Cardiac muscle cell (in vitro differentiated cells and primary cell): ENCODE measurements around the gene EHMT1. TPM values are rescaled to one million over a fixed set of nuclear protein-coding genes. Genes with fewer than 3 reads are reported as not detected.

ENCODE experiments used
- DNase-seq, 2 donors: peaks; one replicate each; pipeline versions ENCODE4 v3.0.0 to v3.0.0-alpha.2; 2010 to 2017; ENCODE audit warnings: low read depth in 1 of 2, low spot score in 1 of 2
- H3K27ac ChIP-seq: fragments of 200-600 bp; sonication (generic); 2 replicates; pipeline ENCODE4 v1.5.1; 2016
- H3K27me3 ChIP-seq: fragments of 200-600 bp; sonication (generic); 2 replicates; pipeline ENCODE4 v1.6.0; 2016; ENCODE audit warnings: control low read depth
- H3K36me3 ChIP-seq: fragments of 200-600 bp; sonication (generic); 2 replicates; pipeline ENCODE4 v1.5.1; 2016; ENCODE audit warnings: control low read depth
- H3K4me1 ChIP-seq: fragments of 200-600 bp; sonication (generic); 2 replicates; pipeline ENCODE4 v1.8.1; 2017; ENCODE audit warnings: low read depth, mild to moderate bottlenecking, mixed run types
- H3K4me3 ChIP-seq: fragments of 200-600 bp; sonication (generic); 2 replicates; pipeline ENCODE4 v1.5.1; 2016; ENCODE audit warnings: mild to moderate bottlenecking
- H3K9me3 ChIP-seq: fragments of 200-600 bp; sonication (generic); 2 replicates; pipeline ENCODE4 v1.5.1; 2017; ENCODE audit warnings: low read depth, mild to moderate bottlenecking, control low read depth
- polyA plus RNA-seq: library from polyadenylated mRNA; unstranded; fragments of >200 nt; fragmentation: Nextera tagmentation; extraction: Ambion mirVana; gene quantifications from 2 replicates; pipeline ENCODE4 v1.2.1, GENCODE V29; 2016
- total RNA-seq: library from RNA; depleted of rRNA; stranded (reverse); fragments of >200 nt; gene quantifications from 2 replicates; pipeline ENCODE4 v1.2.3, GENCODE V29; 2016
- TF ChIP-seq, protein P1 (sequence below): IDR thresholded peaks from 2 replicates; pipeline ENCODE4 v1.5.1; 2012; ENCODE audit warnings: low read depth, mild to moderate bottlenecking, low read length

Gene EHMT1
- total and polyA plus RNA-seq, 2 experiments from 2014 or later = 55.5 to 93.8 TPM

DNA sequence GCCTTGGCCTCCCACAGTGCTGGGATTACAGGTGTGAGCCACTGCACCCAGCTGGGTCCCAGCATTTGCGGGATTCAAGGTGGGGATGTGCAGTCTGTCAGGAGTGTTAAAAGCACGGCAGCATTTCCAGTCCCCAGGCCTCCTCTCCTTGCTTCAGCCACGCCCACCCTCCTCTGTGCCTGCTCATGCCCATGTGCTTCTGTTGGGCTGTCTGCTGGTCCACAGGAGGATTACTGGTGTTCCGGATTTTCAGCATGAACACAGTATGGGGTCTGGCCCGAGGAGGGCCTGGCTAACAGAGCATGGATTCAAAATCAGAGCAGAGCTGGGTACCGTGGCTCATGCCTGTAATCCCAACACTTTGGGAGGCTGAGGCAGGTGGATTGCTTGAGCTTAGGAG, 7.9 kb upstream of the EHMT1 start:
- no peak overlapping the region for H3K27ac ChIP-seq
- no peaks in the 10 kb centered on the region for H3K27me3 ChIP-seq
- H3K9me3 ChIP-seq = no peaks in the 10 kb centered on the region
- H3K4me3 ChIP-seq = no peak overlapping the region
- peaks cover 7% of the 10 kb centered on the region for H3K36me3 ChIP-seq
- H3K4me1 ChIP-seq = peaks cover 18% of the 10 kb centered on the region
- DNase-seq = no peak
- TF ChIP-seq, protein P1, sequence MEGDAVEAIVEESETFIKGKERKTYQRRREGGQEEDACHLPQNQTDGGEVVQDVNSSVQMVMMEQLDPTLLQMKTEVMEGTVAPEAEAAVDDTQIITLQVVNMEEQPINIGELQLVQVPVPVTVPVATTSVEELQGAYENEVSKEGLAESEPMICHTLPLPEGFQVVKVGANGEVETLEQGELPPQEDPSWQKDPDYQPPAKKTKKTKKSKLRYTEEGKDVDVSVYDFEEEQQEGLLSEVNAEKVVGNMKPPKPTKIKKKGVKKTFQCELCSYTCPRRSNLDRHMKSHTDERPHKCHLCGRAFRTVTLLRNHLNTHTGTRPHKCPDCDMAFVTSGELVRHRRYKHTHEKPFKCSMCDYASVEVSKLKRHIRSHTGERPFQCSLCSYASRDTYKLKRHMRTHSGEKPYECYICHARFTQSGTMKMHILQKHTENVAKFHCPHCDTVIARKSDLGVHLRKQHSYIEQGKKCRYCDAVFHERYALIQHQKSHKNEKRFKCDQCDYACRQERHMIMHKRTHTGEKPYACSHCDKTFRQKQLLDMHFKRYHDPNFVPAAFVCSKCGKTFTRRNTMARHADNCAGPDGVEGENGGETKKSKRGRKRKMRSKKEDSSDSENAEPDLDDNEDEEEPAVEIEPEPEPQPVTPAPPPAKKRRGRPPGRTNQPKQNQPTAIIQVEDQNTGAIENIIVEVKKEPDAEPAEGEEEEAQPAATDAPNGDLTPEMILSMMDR = no peak

DNA sequence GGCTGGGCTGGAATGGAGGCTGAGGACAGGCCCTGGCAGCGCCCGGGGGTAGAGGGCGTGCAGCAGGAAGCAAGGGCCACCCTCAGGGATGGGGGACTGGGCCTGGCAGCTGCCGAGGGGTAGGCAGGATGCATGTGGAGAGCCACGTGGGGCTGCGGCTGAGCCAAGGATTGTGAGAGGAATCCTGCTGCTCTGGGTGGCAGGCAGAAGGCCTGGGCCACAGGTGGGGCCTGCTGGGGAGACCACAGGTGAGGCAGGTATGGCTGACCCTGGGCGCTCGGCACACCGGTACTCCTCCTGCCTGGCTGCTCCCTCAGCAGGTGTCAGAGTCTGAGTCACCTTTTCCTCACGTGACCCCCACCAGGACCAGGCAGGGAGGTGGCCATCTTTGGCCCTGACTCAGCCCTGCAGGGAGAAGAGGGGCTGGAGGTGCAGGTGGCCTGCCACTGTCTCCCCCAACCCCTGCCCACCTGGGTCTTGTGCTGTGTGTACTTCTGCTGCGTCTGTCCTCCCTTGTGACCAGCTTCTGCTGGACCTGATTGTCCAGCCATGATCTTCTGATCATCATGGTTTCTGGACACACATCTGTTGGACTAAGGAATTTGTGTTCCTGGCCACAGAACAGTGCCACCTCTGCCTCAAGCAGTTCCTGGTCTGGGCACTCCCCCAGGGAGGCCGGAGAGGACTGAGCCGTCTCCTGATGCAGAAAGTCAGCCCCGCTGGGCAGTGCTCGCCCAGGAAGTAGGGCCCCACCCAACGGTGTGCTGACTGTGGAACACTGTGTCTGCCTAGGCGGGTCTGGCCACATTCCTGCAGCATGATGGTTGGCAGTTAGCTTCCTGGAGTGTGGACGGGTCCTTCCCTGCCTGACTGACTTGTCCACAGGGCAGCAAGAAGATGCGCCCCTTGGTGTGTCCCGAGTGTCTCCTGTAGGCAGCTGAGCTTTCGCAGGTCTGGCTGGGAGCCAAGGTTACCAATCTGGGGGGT, 6.9 kb upstream of the EHMT1 start:
- H3K27me3 ChIP-seq = no peaks in the 10 kb centered on the region
- H3K36me3 ChIP-seq = peaks cover 7% of the 10 kb centered on the region
- H3K4me1 ChIP-seq = peaks cover 13% of the 10 kb centered on the region
- H3K27ac ChIP-seq = peak overlapping the region; percentile 23
- no peaks in the 10 kb centered on the region for H3K9me3 ChIP-seq
- DNase-seq = peak in 1 of 2 donors; percentile 57
- no peak overlapping the region for H3K4me3 ChIP-seq
- TF ChIP-seq, protein P1 = no peak

DNA sequence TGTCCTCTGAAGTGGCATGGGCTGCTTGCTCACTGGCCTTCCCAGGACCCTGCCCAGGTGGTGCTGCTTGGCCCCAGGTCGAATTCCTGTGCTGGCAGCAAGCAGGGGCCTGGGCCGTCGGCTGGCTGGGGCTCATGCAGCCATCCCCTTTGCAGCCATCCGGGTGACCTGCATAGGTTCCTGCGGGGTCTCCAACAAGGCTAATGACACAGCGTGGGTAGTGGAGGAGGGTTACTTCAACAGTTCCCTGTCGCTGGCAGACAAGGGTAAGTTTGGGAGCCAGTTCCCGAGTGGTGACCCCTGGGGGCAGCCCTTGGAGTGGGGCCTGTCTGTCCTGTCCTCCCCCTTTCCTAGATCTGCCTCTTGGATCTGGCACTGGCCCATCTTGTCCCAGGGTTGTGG, 6.1 kb upstream of the EHMT1 start:
- Histone ChIP-seq H3K4me3 (no peak overlapping the region), H3K4me1 (peaks cover 8% of the 10 kb centered on the region), H3K9me3 (no peaks in the 10 kb centered on the region), H3K27ac (peak overlapping the region; percentile 23), H3K27me3 (no peaks in the 10 kb centered on the region), H3K36me3 (peaks cover 7% of the 10 kb centered on the region)
- no peak for DNase-seq
- TF ChIP-seq, protein P1 = no peak

DNA sequence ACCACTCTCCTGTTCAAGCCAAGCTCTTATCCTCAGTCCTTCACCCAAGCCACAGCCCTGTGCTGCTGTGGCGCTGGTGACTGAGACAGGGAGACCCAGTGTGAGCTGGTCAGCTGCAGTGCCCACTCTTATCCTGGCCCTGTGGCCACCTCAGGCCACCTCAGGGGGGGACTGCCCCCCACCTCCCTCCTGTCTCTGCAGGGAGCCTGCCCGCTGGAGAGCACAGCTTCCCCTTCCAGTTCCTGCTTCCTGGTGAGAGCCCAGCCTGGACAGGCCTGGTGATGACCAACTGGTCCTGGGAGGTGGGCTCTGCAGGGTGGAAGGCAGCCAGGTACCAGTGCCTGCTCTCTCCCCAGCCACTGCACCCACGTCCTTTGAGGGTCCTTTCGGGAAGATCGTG, 5.5 kb upstream of the EHMT1 start:
- TF ChIP-seq, protein P1 = no peak
- DNase-seq = no peak
- Histone ChIP-seq H3K27me3 (no peaks in the 10 kb centered on the region), H3K36me3 (peaks cover 7% of the 10 kb centered on the region), H3K4me1 (peaks cover 5% of the 10 kb centered on the region), H3K4me3 (no peak overlapping the region), H3K9me3 (no peaks in the 10 kb centered on the region), H3K27ac (peak overlapping the region; percentile 23)

DNA sequence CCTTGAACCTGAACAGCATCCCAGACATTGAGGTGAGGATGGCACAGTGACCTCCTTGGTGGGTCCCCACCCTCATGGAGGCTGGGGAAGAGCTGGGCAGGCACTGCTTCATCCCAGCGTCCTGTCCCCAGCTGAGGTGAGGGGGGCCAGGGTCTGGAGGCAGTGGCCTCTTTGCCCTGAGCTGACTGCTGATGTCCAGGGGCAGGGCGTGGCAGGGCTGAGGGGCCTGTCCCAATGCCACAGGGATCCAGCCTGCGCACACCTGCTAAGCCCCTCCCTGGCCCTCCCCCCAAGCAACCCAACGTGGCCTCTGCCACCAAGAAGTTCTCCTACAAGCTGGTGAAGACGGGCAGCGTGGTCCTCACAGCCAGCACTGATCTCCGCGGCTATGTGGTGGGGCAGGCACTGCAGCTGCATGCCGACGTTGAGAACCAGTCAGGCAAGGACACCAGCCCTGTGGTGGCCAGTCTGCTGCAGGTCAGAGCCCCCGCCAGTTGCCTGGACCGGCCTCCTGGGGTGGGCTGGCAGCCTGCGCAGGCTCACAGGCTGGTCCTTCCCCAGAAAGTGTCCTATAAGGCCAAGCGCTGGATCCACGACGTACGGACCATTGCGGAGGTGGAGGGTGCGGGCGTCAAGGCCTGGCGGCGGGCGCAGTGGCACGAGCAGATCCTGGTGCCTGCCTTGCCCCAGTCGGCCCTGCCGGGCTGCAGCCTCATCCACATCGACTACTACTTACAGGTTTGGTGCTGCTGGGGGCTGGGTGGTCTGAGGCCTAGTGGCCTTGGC, 4.9 kb upstream of the EHMT1 start:
- DNase-seq = no peak
- TF ChIP-seq, protein P1 = no peak
- Histone ChIP-seq H3K27ac (no peak overlapping the region), H3K36me3 (peaks cover 7% of the 10 kb centered on the region), H3K9me3 (no peaks in the 10 kb centered on the region), H3K27me3 (no peaks in the 10 kb centered on the region), H3K4me3 (no peak overlapping the region), H3K4me1 (peaks cover 5% of the 10 kb centered on the region)
